HG03196 (cell line): ENCODE measurements around the gene SIN3A.
A peak's percentile ranks its signal among the peaks of the same experiment; 100 is the strongest.
"Not testable (repeated sequence)": the region's sequence is repeated elsewhere in the genome, so short reads cannot be mapped to it uniquely, and the experiment has no call there.

Experiments used
- ATAC-seq: cut with Tn5 transposase; IDR thresholded peaks from one replicate; pipeline ENCODE4 v1.9.1; 2021; ENCODE audit not compliant: unreplicated experiment

The SIN3A gene

DNA sequence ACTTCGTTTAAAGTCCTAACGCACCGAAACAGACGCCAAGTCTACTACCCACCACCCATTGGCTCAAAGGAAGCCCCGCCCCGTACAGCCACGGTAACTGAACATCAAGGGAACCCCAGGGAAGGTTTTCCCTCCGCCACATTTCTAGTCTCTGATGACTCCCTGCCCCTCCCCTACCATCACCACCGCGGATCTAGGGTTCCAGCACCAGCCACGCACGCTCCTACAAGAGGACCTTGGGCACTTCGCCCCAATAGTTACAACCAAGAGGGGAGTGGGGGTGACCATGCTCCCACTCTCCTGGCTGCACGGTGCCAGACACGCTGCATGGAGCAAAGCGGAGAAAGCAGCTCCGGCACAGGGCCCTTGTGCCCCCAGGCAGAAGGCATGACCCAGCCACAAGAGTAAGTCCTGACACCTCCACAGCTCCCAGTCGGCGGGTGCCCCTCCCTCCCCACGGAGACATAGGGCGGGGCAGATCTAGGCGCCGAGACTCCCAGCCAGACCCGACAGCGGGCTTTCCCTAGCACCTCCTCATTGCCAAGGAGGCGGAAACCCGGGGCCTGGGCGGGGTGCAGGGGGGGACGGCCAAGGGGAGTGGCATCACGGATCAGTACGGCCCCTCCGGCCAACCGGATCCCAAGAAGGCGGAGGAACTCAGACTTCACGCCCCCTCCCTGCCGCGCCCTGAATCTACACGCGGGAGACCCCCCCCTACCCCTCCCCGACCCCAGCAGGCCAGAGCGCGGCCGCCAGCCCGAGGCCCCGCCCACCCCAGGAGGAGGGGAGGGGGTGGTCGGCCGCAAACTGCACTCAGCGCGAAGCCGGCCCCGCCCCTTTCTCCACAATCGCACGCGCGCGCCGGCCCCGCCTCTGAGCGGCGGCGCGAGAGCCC is 936 bp downstream of the SIN3A start:
- ATAC-seq: peak; percentile 24

DNA sequence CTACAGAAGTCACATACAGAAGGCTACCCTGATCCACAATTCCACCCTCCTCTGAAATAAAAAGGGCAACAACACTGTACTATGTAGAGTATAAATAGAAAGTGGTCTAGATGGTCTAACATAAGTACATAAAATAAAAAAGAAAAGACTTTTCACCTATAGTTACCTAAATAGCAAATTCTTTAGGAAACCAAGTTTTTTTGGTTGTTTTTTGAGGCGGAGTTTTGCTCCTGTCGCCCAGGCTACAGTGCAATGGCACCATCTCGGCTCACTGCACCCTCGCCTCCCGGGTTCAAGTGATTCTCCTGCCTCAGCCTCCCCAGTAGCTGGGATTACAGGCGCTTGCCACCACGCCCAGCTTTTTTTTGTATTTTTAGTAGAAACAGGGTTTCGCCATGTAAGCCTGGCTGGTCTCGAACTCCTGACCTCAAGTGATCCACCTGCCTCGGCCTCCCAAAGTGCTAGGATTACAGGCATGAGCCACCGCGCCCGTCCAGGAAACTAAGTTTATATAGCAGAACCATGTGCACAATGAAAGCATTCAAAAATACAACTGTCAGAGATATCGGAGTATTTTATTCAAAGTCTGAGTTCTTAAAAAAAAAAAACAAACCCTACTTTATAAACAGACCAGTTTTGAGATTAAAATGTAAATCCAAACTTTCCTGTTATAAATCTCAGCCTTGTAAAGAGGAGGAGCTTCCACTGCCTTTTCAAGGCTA is 1.7 kb downstream of the SIN3A start:
- no peak for ATAC-seq

DNA sequence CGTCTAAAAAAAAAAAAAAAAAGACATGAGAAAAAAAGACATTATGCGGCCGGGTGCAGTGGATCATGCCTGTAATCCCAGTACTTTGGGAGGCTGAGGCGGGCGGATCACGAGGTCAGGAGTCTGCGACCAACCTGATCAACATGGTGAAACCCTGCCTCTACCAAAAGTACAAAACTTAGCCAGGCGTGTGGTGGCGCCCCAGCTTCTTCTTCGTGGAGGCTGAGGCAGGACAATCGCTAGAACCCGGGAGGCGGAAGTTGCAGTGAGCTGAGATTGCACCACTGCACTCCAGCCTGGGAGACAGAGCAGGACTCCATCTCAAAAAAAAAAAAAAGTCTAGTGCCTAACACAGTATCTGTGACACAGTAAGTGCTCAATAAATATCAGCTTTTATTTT is 3.3 kb downstream of the SIN3A start:
- ATAC-seq: not testable (repeated sequence)

DNA sequence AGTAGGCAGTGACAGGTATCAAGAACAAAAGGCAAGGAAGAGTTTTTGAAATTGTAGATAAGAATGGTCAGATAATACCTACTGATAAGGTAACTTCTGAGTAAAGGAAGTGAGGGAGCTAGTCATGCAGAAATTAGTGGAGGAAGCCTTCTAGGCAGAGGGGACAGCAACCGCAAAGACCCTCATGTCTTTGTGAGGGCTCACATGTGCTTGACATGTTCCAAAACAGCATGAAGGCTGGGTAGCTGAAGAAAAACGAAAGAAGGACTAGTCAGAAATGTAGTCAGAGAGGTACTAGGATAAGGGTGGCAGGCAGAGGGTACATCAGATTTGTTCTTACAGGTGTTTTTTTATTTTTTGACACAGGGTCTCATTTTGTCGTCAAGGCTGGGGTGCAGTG is 5.3 kb downstream of the SIN3A start:
- ATAC-seq: no peak

DNA sequence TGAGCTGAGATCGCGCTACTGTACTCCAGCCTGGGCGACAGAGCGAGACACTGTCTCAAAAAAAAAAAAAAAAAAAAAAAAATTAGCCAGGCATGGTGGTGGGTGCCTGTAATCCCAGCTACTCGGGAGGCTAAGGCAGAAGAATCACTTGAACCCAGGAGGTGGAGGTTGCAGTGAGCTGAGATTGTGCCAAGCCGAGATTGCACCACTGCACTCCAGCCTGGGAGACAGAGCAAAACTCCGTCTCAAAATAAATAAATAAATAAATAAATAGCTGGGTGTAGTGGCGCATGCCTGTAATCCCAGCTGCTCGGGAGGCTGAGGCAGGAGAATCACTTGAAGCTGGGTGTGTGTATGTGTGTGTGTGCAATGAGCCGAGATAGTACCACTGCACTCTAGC is 6.2 kb downstream of the SIN3A start:
- not testable (repeated sequence) for ATAC-seq

DNA sequence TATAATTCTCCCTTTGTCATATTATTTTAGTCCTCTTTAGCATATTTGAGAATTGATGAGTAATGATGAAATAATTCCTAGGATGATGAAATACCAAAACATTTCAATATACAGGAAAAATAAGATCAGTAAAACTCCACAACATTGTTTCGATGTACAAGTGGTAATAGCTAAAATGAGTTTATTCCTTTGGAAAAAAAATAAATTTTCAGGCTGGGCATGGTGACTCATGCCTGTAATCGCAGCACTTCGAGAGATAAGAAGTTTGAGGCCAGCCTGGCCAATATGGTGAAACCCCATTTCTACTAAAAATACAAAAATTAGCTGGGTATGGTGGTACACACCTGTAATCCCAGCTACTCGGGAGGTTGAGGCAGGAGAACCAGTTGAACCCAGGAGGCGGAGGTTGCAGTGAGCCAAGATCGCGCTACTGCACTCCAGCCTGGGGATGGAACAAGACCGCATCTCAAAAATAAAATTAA is 7.5 kb downstream of the SIN3A start:
- not testable (repeated sequence) for ATAC-seq

DNA sequence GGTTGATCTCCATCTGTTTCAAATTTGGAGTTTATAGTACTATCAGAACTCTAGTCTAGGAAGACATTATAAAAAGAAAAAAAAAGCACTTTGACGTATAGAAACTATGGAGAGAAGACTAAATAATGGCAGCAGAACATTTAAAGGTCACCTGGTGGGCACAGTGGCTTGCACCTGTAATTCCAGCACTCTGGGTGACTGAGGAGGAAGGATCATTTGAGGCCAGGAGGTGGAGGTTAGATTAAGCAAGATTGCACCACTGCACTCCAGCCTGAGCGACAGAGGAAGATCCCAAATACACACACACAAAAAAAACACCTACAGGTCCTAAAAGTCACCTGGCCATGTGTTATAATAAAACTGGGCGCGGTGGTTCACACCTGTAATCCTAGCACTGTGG is 13.8 kb downstream of the SIN3A start:
- ATAC-seq: no peak

DNA sequence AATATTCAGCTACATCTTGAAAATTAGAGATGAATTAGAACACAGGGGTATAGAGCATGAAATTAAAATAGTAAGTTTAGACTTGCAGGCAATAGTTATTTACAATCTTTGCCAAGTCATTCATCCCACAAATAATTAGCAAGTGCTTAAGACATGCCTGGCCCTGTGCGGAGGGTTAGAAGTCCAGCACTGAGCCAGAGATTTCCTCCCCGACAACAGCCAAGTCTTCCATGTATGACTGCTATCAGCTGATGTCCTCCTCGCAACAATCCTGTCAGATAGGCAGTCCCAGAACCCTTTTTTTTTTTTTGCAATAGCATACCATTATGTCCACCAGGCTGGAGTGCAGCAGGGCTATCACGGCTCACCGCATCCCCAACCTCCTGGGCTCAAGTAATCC is 14.6 kb downstream of the SIN3A start:
- ATAC-seq: no peak

DNA sequence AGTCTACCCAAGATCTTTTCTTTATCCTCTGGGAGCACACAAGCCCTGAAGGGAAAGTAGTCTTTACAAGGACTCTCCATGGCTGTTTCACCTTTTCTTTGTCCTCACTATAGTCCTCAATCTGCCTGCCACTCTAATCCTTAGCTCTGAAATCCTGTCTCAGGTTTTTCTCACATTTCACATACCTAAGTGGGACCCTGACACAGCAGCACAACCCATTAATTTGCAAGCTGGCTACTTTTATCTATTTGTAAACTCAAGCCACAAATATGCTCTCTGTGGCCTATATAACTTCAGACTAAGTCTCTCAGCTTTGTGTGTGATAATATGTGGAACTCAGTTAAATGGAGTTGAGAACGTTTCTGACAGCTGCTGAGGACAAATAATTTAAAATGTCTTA is 19.8 kb downstream of the SIN3A start:
- ATAC-seq: no peak

DNA sequence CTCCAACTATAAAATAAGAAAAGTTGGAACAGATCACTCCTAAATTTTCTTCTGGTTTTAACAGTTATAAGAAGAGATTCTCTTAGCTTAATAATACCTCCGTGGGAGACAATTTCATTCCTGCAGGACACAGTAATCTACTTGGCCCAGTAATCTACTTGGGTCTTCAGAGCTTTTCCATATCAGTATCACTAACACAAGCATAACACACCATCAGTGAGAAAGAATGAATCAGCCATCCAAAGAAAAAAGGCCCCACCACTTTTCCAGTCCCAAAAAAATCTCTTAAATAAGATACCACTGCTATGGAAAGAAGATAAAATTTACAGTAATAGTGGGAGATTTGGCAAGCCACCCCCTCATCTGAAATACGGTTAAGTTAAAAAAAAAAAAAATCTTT is 20.2 kb downstream of the SIN3A start:
- no peak for ATAC-seq

DNA sequence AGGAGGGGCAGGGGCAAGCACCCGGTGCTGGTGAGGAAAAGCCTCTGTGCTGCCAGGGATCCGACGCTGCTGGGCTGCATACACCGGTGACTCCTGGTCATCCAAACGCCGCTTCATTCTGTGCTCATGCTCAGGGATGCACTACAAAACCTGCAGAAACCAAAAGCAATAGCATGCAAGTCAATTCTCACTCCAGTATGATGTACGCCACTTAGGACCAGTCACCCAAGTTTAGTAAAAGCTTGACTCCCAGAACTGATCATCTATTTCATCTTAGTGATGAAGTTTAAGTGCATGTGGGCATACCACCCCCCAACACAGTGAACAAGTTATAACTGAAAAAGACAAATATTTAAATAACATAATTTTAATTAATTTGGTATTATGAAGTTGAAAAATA is 21.2 kb downstream of the SIN3A start:
- no peak for ATAC-seq

DNA sequence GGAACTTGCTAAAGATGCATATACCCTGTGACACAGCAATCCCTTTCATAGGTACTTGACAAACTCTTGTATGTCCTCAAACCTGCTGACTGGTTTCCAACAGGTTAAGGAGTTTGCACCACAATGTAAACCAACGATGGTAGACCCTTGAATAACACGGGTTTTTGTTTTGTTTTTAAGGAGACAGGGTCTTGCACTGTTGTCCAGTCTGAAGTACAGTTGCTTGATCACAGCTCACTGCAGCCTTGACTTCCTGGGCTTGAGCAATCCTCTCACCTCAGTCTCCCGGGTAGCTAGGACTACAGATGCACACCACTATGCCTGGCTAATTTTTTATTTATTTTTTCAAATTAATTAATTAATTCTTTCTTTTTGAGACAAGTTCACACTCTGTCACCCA is 23.3 kb downstream of the SIN3A start:
- no peak for ATAC-seq

DNA sequence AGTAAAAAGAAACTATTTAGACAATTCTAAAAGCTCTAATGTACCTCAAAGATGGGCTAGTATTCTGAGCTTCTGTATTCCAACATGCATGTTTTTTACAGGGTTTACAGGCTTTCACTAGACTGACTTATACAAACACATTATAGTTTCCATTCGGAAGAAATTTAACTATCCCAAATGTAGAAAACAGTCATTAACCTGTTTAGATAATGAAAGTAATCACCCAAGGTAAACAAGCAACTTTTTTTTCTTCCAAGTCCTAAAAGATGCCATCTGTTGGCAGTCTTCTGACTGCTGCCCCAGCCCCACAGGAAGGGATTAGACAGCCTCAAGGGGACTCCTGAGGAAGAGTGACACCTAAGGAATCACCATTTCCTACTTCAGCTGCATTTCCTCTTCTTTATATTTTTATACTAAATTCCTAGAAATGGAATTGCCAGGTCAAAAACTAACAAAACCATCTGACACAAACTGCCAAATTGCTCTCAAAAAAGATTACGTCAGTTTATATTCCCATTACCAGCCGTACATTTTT is 25.5 kb downstream of the SIN3A start:
- ATAC-seq: no peak

DNA sequence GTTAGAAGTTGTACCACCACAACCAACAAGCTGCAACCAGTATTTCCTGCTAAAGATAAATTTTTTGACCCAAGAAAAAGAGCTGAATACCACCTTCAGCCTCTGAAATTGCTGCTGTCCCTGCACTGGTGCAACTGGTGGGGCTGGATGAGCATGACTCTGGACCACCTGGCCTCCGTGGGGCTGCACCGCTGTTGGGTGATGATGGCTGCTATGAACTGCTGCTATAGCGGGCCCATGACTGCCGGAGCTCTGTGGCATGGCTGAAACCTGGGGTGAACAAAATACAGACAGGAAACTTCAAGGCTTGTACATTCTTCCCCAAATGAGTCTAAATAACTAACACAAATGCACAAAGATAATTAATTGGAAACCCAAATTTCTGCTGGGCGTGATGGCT is 28.9 kb downstream of the SIN3A start:
- ATAC-seq: no peak

DNA sequence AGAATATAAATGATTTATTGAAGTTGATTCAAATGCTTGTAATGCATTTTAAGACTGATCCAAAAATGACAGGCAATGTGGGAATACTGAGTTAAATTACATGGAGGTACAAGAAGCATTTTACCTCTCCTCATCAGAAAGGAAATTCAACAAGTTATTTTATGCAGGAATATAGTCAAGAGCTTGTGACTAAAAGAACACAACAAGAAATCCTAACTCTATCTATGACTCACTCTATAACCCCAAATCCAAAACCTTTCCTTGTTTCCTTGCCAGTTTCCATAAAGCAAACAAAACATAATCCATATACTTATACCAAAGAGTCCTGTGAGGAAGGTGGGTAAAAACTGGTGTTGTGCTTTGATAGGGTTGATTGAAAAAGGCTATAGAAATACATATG is 30.8 kb downstream of the SIN3A start:
- ATAC-seq: no peak

DNA sequence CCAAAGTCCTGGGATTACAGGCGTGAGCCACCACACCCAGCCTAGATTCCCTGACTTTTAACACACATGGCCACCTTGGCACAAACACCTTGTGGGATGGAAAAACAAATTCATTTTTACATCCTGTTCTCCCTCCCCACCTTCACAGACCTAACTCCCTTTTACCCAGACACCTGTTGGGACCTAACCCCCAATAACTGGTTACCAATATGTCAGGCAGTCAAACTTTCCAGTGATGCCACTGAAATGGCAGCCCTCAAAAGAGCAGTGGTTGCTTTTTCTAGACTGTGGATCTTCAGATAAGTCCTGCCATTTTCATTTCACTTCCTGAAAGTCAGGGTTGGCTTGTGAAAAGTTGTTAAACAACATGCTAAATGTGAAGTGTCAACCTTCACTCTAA is 34.9 kb downstream of the SIN3A start:
- no peak for ATAC-seq

DNA sequence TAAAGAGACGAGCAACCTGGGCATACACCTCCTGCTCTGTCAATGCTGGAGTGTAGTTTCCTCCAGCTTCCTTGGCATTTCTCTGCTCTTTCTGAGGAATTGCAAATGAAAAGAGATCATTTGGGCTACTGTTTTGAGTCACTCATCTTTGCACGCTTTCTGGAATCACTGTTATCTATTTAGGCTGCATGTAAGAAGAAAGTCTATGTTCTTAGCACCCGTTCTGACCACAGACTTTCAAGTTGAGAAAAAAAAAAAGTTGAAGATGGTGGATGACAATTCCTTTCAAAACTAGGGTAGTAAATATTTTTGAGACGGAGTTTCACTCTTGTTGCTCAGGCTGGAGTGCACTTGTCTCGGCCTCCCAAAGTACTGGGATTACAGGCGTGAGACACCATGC is 41.3 kb downstream of the SIN3A start:
- no peak for ATAC-seq

DNA sequence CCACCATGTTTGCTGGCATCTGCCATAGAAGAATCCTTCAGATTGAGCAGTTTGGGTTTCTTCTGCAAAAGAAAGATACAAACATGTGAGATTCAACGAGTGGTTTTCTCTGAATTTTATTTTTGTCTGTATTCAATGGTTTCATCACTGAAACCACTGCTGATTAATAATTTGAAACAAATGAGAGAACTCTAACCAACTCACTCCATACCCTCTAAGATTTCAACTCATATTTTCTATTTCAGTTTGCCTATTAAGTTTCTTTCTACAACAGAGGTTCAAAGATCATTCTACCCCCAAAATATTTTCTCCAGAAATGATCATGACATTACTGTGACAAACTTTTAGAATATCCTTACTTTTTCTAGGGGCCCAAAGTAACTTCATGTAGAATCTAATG is 44.4 kb downstream of the SIN3A start:
- no peak for ATAC-seq

DNA sequence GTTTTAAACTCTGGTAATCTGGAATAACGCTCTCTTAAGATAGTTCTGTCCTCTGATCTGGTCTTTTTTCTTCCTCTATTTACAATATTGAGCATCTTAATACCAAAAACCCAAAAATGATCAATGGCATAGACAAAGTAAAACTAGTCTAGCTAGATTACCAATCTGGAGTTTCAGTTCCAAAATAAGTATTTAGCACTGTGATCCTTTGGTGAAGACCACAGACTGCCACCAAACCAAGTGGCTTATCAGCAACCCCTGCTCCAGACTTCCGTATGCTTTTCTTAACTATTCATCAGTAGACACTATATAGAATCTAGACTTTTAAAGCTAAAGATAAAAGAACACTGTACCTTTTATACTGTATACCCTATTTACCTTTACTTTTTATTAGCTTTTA is 47.6 kb downstream of the SIN3A start:
- ATAC-seq: no peak

DNA sequence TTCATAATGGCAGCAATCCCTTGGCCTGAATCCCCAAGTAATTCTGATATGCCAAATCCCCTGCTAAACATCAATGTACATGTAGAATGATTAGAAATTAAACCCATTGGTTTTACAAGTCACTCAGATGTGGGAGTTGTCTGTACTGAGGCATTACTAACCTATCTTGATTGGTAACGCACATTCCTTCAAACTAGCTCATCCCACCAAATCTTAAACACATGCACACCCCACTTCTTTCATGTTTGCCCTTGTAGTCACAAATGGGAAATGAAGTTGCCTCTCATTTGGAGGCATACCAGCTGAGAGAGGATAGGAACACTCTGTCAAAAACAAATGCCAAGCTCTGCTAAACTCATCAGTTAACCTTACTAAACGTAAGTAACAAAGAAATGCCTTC is 54.0 kb downstream of the SIN3A start:
- no peak for ATAC-seq

DNA sequence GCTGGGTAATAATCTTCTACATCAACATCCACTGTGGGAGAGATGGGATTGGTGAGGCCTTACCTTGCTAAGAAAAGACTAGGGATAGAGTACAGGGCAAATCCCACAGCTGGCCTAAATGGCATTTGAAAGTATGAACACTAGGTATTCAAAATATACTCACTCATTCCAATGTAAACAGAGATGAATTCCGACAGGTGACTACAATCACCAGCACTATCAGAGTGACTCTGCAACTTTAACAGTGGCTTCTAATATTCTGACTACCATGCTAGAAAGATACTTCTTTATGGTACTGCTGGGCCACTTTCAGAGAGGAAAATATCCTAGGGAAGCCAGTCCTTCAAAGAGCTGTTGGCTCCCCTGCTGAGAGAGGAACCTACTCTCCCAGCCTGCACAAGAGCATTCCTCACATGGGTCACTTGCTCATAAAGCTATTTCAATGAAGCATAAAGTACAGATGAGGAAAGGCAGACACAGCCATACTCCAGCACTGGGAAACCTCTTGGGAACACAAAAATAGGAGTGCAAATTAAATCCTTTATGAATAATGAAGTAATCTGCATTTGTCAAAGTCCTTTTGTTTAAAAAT is 61.6 kb downstream of the SIN3A start:
- no peak for ATAC-seq

DNA sequence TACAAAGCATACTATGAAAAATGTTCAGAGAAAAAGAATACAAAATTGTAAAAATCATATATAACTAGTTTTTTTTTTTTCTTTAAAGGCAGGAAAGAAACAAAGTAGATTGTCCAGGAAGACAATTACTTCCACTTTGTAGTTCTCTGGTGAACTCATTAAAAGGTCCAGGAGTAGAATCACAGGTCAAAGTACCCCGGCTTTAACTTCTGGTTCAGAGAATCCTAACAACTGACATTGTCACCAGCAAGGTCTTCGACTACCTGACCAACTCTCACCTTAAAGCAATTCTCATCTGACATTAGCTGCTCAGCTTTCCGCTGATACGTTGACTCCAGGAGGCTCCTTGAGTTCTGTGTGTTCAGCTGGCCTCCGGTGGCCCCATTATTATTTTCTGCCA is 67.5 kb downstream of the SIN3A start:
- not testable (repeated sequence) for ATAC-seq
